ENCODE results near the gene NLRP1. TPM values are rescaled to one million over a fixed set of nuclear protein-coding genes. Genes with fewer than 3 reads are reported as not detected.

NLRP1 gene
- total and polyA plus RNA-seq, 9 of the 15 experiments (the other 6 are each of a cell fraction or from before 2014, with no cell fraction given) = 4.0 to 69.4 (median 27.7) TPM

DNA sequence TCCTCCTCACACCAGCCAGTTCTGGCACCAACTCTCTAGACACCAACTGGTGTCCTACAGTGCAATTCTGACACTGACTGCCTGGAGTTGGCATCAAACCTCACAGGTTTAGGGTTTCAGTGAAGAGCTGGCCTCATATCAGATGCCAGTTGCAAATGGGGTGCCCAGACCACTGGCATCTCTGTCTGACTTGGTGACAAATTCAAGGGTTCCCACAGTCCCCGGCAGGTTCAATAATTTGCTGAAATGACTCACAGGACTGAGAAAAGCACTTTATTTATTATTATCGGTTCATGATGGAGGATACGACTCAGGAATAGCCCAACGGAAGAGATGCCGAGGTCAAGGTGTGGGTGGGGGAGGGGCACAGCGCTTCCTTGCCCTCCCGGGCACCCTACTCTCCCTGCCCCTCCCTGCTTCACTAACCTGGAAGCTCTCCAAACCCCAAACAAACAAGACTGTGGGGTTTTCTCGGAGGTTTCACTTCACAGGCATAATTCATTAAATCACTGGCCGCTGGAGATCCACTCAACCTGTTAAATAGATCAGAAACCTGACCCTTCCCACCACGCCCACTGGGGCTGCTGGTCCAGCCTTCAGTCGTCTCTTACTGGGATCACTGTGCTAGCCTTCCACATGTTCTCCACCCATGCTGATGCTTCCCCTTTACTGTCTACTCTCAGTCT lies 1.7 kb upstream of the NLRP1 start:
- no peak overlapping the region for H3K4me2 ChIP-seq (ENCODE audit: insufficient read depth, low read length)
- no peak overlapping the region for H3K27ac ChIP-seq (ENCODE audit: extremely low read depth, low read depth, low read length)
- peaks cover 6% of the 10 kb centered on the region for H4K20me1 ChIP-seq (replicated peaks; ENCODE audit: control insufficient read depth, insufficient read depth, low read length)
- TF ChIP-seq, protein P1, sequence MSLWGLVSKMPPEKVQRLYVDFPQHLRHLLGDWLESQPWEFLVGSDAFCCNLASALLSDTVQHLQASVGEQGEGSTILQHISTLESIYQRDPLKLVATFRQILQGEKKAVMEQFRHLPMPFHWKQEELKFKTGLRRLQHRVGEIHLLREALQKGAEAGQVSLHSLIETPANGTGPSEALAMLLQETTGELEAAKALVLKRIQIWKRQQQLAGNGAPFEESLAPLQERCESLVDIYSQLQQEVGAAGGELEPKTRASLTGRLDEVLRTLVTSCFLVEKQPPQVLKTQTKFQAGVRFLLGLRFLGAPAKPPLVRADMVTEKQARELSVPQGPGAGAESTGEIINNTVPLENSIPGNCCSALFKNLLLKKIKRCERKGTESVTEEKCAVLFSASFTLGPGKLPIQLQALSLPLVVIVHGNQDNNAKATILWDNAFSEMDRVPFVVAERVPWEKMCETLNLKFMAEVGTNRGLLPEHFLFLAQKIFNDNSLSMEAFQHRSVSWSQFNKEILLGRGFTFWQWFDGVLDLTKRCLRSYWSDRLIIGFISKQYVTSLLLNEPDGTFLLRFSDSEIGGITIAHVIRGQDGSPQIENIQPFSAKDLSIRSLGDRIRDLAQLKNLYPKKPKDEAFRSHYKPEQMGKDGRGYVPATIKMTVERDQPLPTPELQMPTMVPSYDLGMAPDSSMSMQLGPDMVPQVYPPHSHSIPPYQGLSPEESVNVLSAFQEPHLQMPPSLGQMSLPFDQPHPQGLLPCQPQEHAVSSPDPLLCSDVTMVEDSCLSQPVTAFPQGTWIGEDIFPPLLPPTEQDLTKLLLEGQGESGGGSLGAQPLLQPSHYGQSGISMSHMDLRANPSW (CRISPR knock-in tag; IDR thresholded peaks at IDR 0.05) = no peak
- no peak for TF ChIP-seq ZNF174 (CRISPR knock-in tag; IDR thresholded peaks at IDR 0.05)
- TF ChIP-seq NR3C1 (CRISPR knock-in tag; IDR thresholded peaks at IDR 0.05) = no peak
- TF ChIP-seq PCBP1 (IDR thresholded peaks at IDR 0.05; ENCODE audit: low read depth, low read length, poor library complexity, severe bottlenecking) = no peak
- TF ChIP-seq MCM5 (IDR thresholded peaks at IDR 0.05; ENCODE audit: low read depth) = no peak
- DNase-seq (ENCODE audit: extremely low read depth in 1 of 4, low spot score in 3 of 4) = peak in 2 of 4 experiments; percentile 5
- 77% methylated on average over 5 of the region's 11 CpGs for WGBS (ENCODE audit: insufficient coverage, low coverage, missing lambda C conversion rate)
- POLR2A ChIA-PET = no interaction called here
- intact Hi-C loops (cut with micrococcal nuclease) = loop anchor here (2.0 kb wide), 1 partner anchor 121 kb away; no protein-coding TSS in a partner anchor
- in situ Hi-C loops (cut with MboI) = loop anchor here (5.0 kb wide), 1 partner anchor 841 kb away; no protein-coding TSS in a partner anchor
- ATAC-seq = no peak
- CTCF ChIA-PET (ENCODE audit: low intra/inter-chr PET ratio) = no interaction called here
- H3K27me3 ChIP-seq (ENCODE audit: control insufficient read depth in 2 of 2, insufficient read depth in 2 of 2, low read length in 2 of 2) = no peaks in the 10 kb centered on the region
- H2AFZ ChIP-seq (ENCODE audit: low read depth, low read length) = no peak overlapping the region
- no peaks in the 10 kb centered on the region for H3K9me3 ChIP-seq (replicated peaks; ENCODE audit: control insufficient read depth, insufficient read depth, low read depth, low read length)
- FAIRE-seq = no peak
- no peaks in the 10 kb centered on the region for H3K4me1 ChIP-seq (replicated peaks in 1 of 2; ENCODE audit: control insufficient read depth in 2 of 2, insufficient read depth in 2 of 2, low read length in 2 of 2)
- H3K36me3 ChIP-seq (ENCODE audit: control insufficient read depth, insufficient read depth, low read length) = peaks cover 53% of the 10 kb centered on the region; the same call in 2 of the 3 replicates
- peaks cover 10% of the 10 kb centered on the region for H3K79me2 ChIP-seq (ENCODE audit: control insufficient read depth, insufficient read depth, low read length)
- no peak overlapping the region for H3K4me3 ChIP-seq
- no TSS peak for BruUV-seq (replicated peaks)
- H3K9ac ChIP-seq (ENCODE audit: insufficient read depth in 1 of 2, low read depth in 2 of 2, low read length in 2 of 2) = no peak overlapping the region
- H3K9me1 ChIP-seq (ENCODE audit: control insufficient read depth, insufficient read depth, low read length) = no peaks in the 10 kb centered on the region

All from K562 (cell line).